Osteoblast (primary cell): ENCODE data around the gene SLC9A5. TPM values are rescaled to one million over a fixed set of nuclear protein-coding genes. Genes with fewer than 3 reads are reported as not detected.

ENCODE experiments used
- DNase-seq: peaks from one replicate; pipeline ENCODE4 v3.0.0; 2011; ENCODE audit warnings: low spot score, mixed read lengths; ENCODE audit not compliant: insufficient read length; ENCODE audit errors: missing footprints
- H2AFZ ChIP-seq: 2 replicates; pipeline ENCODE4 v1.6.0; 2011; ENCODE audit warnings: mild to moderate bottlenecking, low read length
- H3K27ac ChIP-seq: 2 replicates; pipeline ENCODE4 v1.5.1; 2011; ENCODE audit warnings: mild to moderate bottlenecking, low read depth, low read length, moderate library complexity
- H3K27me3 ChIP-seq: 2 replicates; pipeline ENCODE4 v1.6.0; 2012; ENCODE audit warnings: mild to moderate bottlenecking, control low read depth, inconsistent platforms, low read length, moderate library complexity; ENCODE audit not compliant: insufficient read depth
- H3K36me3 ChIP-seq: 2 replicates; pipeline ENCODE4 v1.5.1; 2011; ENCODE audit warnings: mild to moderate bottlenecking, low read length, control low read depth, moderate library complexity; ENCODE audit not compliant: insufficient read depth
- H3K4me1 ChIP-seq: 2 replicates; pipeline ENCODE4 v1.5.1; 2011; ENCODE audit warnings: mild to moderate bottlenecking, low read length, control low read depth, moderate library complexity; ENCODE audit not compliant: insufficient read depth
- H3K4me2 ChIP-seq: 2 replicates; pipeline ENCODE4 v1.6.0; 2011; ENCODE audit warnings: mild to moderate bottlenecking, low read length; ENCODE audit not compliant: insufficient read depth
- H3K4me3 ChIP-seq: fragments of 200-600 bp; sonication (generic); 3 replicates; pipeline ENCODE4 v1.5.1; 2012; ENCODE audit warnings: mild to moderate bottlenecking, low read length, inconsistent platforms; ENCODE audit not compliant: insufficient read depth
- H3K79me2 ChIP-seq: 2 replicates; pipeline ENCODE4 v1.6.0; 2012; ENCODE audit warnings: mild to moderate bottlenecking, low read length, control low read depth, inconsistent platforms; ENCODE audit not compliant: insufficient read depth
- H3K9me3 ChIP-seq: 2 replicates; pipeline ENCODE4 v1.5.1; 2011; ENCODE audit warnings: low read depth, low read length, control low read depth
- H4K20me1 ChIP-seq: 2 replicates; pipeline ENCODE4 v1.6.0; 2012; ENCODE audit warnings: mild to moderate bottlenecking, low read length, control low read depth; ENCODE audit not compliant: insufficient read depth
- CTCF ChIP-seq: IDR thresholded peaks from 2 replicates; pipeline ENCODE4 v1.5.1; 2011; ENCODE audit warnings: mild to moderate bottlenecking, low read depth, low read length, moderate library complexity; ENCODE audit errors: extremely low read depth
- total RNA-seq: library from RNA; depleted of rRNA; stranded (reverse); fragments of >200 nt; gene quantifications from 2 replicates; pipeline ENCODE4 v1.2.3, GENCODE V29; 2012

Gene SLC9A5
- total RNA-seq, 1 donor, result 3.6 TPM

GRCh38 chr16:67238806-67239470 is 9.8 kb upstream of the SLC9A5 start:
- Histone ChIP-seq H4K20me1 (peaks cover 10% of the 10 kb centered on the region), H3K4me2 (no peak overlapping the region), H3K9me3 (no peaks in the 10 kb centered on the region), H3K36me3 (peaks cover 58% of the 10 kb centered on the region), H3K27me3 (no peaks in the 10 kb centered on the region), H3K79me2 (peaks cover 59% of the 10 kb centered on the region), H3K4me3 (no peak overlapping the region), H3K4me1 (peaks cover 43% of the 10 kb centered on the region), H2AFZ (no peak overlapping the region), H3K27ac (no peak overlapping the region)
- no peak for TF ChIP-seq CTCF
- peak; percentile 21 for DNase-seq

- Histone ChIP-seq H3K36me3 (peaks cover 42% of the 10 kb centered on the region), H4K20me1 (peaks cover 8% of the 10 kb centered on the region), H3K79me2 (peaks cover 68% of the 10 kb centered on the region), H3K4me1 (peaks cover 58% of the 10 kb centered on the region), H2AFZ (no peak overlapping the region), H3K4me2 (peak overlapping the region; percentile 39), H3K4me3 (no peak overlapping the region), H3K27me3 (no peaks in the 10 kb centered on the region), H3K9me3 (no peaks in the 10 kb centered on the region), H3K27ac (peak overlapping the region; percentile 73)
- DNase-seq, result peak; percentile 90
- TF ChIP-seq CTCF, result no peak
These were observed 8.3 kb upstream of the SLC9A5 start for GRCh38 chr16:67240506-67240905.

GRCh38 chr16:67241008-67241900 is 7.5 kb upstream of the SLC9A5 start:
- Histone ChIP-seq H3K27ac (peak overlapping the region; percentile 73), H3K27me3 (no peaks in the 10 kb centered on the region), H3K4me3 (peak overlapping the region; percentile 3), H2AFZ (peak overlapping the region; percentile 45), H3K9me3 (no peaks in the 10 kb centered on the region), H3K79me2 (peaks cover 67% of the 10 kb centered on the region), H3K4me2 (peak overlapping the region; percentile 39), H3K36me3 (peaks cover 35% of the 10 kb centered on the region), H3K4me1 (peaks cover 61% of the 10 kb centered on the region), H4K20me1 (peaks cover 5% of the 10 kb centered on the region)
- TF ChIP-seq CTCF, result no peak
- DNase-seq, result peak; percentile 98
